K562 (cell line): Measurements from ENCODE around the gene KIF14.

Experiments
- CREBBP ChIP-seq: IDR thresholded peaks from one replicate; pipeline ENCODE4 v1.6.1; 2012; ENCODE audit warnings: low read depth, mild to moderate bottlenecking, control low read depth, inconsistent platforms, low read length
- CTCF ChIP-seq, 3 experiments: IDR thresholded peaks in 2 of 3; conservative IDR thresholded peaks in 1 of 3; 2 replicates each; pipeline ENCODE4 v1.5.1; 2011 to 2012; ENCODE audit warnings: low read length in 3 of 3, mild to moderate bottlenecking in 3 of 3, control low read depth in 2 of 3, improper control_type of control experiment in 1 of 3, inconsistent platforms in 1 of 3, low read depth in 1 of 3, mixed read lengths in 1 of 3, moderate library complexity in 1 of 3; ENCODE audit not compliant: insufficient read depth in 2 of 3
- NFYB ChIP-seq: IDR thresholded peaks from 2 replicates; pipeline ENCODE4 v1.6.1; 2011; ENCODE audit warnings: mild to moderate bottlenecking, moderate library complexity; ENCODE audit not compliant: insufficient read length; ENCODE audit errors: extremely low read depth
- RHOXF2B ChIP-seq: fragments of 250-450 bp; sonication (Bioruptor Pico); conservative IDR thresholded peaks from 2 replicates; pipeline ENCODE4 v1.5.1; 2021
- TBP ChIP-seq: optimal IDR thresholded peaks from 2 replicates; pipeline ENCODE3; 2011; ENCODE audit warnings: low read depth, low read length, improper control_type of control experiment
- ZNF324 ChIP-seq: fragments of 250-450 bp; sonication (Bioruptor Pico); IDR thresholded peaks from 2 replicates; pipeline ENCODE4 v1.4.0; 2020; ENCODE audit warnings: mild to moderate bottlenecking

GRCh38 chr1:200653022-200653462 lies 32.5 kb upstream of the KIF14 start:
- TF ChIP-seq CTCF (IDR thresholded peaks at IDR 0.05 in 2 of 3, conservative IDR thresholded peaks at IDR 0.05 in 1 of 3; ENCODE audit: insufficient read depth in 2 of 3, low read depth in 1 of 3, low read length in 3 of 3), result no peak; a peak in 1 of 6 replicates
- no peak for TF ChIP-seq TBP
- TF ChIP-seq NFYB, result no peak
- no peak for TF ChIP-seq CREBBP
- TF ChIP-seq RHOXF2B (CRISPR knock-in tag), result no peak
- TF ChIP-seq ZNF324, result no peak
